ENCODE data around the gene PRKAG3.
A peak's percentile ranks its signal among the peaks of the same experiment; 100 is the strongest.

The PRKAG3 gene

DNA sequence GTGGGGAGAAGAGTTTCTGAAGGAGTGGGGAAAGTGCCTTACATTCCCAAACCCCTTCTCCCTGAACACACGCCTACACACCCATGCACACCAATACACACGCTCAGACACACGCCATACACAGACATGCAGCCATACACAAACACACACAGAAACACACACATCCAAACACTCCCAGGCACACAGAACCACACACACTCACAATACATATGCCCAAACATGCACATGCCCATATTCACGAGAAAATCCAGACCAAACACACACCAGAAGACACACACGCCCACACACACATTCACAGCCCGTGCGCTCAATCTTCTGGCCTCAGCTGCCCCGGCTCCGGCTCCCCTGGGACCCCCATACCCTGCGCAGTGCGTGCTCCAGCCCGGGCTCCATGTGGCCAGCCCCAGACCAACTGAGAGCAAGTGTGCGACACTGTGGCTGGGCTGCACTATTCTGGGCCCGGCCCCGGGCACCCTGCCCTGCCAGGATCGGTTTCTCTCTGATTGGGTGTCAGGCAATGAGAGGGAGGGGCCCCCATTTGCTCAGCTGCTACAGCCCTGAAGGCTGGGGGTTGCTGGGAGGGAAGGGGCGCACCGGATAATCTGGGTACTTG, at the start of gene PRKAG3:
Gene PRKAG3 (minus strand): TSS at position 426 of the 613 bp plus-strand sequence.
- DNase-seq (ENCODE audit: low read depth in 2 of 2): no peak

DNA sequence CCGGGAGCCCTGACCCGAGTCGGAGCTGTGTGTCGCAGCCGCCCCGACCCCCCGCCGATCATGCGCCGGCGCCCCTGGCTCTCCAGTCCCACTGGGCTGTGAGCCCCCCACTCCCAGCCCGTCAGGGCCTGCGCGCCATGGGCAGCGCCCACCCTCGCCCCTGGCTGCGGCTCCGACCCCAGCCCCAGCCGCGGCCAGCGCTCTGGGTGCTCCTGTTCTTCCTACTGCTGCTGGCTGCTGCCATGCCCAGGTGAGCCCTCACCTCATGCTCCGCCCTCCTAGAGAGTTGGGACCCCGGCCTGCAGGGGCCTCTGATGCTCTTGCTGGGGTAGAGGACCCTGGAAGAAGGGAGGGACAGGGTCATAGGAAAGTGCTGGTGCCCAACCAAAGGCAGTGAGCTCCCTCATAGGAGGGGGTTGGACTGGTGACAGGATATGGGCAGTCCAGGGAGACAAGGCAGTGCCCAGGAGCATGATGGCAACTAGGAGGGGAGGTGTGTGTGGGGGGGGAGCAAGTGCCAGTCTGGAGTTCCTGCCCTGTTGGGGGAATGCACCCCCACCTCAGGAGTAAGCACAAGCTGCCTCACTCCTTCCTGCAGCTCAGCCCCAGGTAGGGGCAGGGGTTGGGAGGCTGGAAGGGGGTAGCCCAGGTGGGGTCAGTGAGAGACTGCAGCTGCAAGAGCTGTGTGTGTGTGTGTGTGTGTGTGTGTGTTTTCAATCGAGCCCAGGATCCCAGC, 49.4 kb upstream of the PRKAG3 start:
- DNase-seq (ENCODE audit: low read depth in 2 of 2): no peak

DNA sequence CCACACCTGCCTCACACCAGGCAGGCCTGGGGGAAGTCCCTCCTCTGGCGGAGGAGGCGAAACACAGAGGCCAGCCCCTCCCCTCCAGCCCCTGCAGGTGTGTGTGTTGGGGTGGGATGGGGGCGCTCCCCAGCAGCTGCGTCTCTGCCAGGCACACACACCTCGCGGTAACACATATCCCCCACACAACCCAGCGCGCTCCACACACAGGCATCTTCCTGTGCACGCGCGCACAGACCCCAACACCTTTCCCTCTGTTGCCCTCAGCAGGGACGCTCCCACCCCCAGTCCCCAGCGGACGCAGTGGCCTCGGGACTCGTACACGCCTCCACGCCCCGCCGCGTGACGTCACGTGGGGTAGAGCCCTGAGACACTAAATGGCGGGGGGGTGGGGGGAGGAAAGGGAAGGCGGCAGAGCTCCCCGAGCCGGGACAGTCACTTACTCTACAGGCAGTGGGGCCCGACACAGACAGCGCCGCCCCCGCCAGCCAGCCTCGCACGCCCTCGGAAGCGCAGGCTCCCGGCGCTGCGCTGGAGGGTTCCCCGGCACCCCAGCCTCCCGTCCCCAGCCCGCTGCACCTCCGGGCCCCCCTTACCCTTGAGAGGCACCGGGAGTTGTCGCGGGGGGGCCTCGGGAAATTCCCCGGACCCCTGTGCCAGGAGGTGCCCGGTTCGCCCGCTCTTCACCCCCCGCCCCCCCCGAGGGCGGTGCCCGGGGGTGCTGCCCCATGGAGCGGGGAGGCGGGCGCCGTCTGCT, 48.7 kb upstream of the PRKAG3 start, which contains the start of gene WNT10A:
Gene WNT10A (plus strand): TSS at position 751 of the 757 bp plus-strand sequence. CDS start 144 bp downstream, outside the sequence.
- DNase-seq (ENCODE audit: low read depth in 2 of 2): peak; percentile 81 to 83

DNA sequence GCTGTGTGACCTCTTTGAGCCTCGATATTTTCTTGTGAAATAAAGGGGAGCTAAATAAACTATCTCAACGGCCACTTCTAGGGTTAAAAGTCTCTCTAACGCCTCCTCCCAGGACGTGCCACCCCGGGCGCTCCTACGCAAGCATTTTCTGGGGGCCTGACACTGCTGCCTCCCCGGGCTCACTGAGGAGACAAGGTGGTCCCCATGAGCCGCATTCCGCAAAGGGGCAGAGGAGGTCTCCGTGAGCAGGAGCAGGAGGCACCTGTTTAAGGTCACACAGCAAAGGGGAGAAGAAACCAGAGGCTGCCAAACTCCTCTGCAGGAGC, 48.1 kb upstream of the PRKAG3 start:
- no peak for DNase-seq (ENCODE audit: low read depth in 2 of 2)

DNA sequence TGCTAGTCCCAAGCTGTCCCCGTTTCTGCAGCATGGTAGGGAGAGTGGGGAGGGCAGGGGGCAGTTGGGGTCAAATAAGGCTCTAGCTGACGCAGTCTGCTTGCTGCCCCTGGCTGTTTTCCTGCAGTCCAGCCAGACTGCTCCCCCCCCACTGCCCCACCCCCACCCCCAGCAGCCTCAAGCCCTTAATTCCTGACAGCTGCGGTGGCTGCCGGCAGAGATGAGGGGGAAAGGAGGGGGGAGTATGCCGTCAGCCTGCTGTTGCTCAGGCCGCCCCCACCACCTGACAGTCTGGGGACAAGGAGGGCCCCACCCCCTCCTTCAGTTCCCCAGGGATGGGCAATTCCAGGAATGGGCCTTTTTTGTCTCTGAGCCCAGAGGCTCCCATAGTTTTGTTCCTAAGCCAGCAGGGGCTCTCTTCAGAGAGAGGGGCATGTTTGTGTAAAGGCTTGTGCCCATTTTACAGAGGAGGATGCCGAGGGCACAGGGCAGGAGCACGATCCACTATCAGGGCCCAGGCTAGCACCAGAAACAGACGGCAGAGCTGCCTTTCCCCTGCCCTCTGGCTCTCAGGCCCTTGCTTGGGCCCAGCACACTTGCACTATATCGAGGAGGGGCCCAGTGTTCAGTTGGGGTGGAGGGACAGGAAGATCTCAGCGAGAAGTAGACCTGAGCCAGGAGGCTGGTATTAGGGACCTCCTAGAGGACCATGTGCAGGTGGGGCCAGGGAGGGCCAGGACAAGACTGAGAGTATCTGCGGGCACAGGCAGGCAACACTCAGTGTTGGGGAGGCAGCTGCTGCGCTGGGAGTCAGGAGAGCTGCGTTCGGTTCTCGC, 47.5 kb upstream of the PRKAG3 start:
- no peak for DNase-seq (ENCODE audit: low read depth in 2 of 2)

DNA sequence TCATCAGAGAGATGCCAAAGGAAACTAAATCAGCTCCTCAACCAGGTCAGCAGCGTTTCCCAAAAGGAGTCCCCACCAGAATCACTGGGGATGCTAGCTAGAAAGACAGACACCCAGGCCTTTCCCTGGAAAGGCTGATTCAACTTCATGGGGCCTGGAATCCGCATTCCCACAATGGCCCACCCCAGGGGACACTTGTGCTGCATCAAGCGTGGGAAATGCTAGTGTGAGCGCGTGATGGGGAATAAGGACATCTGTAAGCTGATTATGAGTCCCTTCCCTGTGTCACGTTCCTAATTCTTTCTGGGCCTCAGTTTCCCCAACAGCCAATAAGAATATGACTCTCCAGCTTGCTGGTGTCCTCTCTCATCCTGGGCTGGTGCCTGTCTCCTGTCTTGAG, 46.9 kb upstream of the PRKAG3 start:
- no peak for DNase-seq (ENCODE audit: low read depth in 2 of 2)

DNA sequence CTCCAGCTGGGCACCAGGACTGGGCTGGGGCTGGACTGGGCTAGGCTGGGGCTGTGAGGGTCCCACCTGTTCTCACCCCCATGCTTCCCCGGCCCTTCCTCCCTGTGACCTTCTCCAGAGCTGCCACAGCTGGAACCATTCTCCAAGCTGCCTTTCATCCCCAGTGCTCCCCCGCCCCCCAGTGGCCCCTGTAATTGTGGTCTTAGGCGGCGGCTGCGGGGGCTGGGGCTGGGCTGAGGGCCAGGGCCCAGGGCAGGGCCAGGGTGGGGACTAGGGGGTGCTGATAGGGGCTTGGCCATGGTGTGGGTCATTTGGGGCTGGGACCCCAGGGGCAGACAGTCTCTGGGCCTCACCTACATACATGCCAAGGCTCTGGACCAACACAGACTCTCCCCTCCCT, 46.3 kb upstream of the PRKAG3 start:
- DNase-seq (ENCODE audit: low read depth in 2 of 2): no peak

DNA sequence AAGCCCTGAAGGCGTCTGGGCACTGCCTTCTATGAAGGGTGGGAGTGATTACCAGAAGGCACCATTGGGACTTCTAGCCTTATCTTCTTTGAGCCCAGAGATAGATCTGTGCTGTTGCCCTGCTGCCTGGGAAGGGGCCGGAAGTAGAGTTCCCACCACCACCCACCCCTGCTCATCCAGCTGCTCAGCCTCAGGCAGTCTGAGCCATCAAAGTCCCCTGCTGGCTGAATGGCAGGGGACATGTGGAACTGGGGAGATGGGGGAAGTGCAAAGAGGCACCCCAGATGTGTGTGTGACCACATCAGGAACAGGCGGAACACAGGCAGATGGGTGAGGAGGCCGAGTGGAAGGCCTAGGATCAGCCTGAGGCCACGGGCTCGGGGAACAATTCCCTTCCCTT, 45.7 kb upstream of the PRKAG3 start:
- DNase-seq (ENCODE audit: low read depth in 2 of 2): no peak

DNA sequence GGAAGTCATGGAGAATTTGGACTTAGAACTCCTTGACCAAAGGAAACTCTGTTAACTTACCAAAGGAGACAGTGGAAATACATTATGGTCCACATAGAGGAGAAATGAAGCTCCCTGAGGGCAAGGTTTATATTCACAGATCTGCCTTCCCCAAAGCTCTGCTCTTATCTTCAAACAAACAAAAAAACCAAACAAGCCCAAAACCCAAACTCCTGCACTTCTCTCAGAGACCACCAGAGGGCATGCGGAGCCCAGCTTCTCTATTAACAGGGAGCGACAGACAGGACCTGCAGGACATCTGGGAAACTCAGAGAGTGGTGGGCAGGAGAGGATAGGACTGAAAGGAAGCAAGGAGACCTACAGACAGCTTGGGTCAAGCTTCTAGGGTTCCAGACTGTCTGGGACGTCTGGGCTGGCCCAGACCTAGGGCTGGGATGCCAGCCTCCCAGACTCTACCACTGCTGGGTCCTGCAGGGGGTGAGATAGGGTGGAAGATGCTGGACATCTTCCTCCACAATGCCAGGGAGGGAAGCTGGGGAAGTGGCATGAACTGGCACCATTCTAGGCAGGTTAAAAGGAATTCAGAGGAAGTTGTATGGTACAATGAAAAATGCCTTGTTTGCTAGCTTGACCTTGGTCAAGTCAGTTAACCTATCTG, 45.1 kb upstream of the PRKAG3 start:
- peak in 1 of 2 donors; percentile 61 for DNase-seq (ENCODE audit: low read depth in 2 of 2)

DNA sequence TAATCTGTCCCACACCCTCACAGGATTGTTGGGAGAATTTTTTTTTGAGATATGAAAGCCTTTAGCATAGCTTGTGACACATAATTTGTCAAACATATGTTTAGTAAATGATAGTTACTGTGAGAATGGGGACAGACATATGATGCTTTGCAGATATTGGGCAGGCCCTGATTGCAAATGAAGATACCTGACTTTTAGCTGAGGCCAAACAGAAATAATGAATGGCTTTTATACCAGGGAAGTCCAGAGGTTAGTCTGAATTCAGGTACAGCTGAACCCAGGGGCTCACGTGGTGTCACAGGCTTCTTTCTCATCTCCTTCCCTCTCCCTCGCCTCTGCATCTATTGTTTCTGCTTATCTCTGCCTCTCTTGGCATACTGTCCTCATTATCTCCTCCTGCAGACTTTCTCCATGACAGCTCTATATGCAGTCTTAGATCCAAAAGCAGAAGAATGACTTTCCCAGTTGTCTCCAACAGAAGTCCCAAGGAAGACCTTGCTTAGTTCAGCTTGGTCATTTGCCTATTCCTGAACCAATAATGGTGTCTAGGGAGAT, 44.2 kb upstream of the PRKAG3 start:
- DNase-seq (ENCODE audit: low read depth in 2 of 2): no peak

DNA sequence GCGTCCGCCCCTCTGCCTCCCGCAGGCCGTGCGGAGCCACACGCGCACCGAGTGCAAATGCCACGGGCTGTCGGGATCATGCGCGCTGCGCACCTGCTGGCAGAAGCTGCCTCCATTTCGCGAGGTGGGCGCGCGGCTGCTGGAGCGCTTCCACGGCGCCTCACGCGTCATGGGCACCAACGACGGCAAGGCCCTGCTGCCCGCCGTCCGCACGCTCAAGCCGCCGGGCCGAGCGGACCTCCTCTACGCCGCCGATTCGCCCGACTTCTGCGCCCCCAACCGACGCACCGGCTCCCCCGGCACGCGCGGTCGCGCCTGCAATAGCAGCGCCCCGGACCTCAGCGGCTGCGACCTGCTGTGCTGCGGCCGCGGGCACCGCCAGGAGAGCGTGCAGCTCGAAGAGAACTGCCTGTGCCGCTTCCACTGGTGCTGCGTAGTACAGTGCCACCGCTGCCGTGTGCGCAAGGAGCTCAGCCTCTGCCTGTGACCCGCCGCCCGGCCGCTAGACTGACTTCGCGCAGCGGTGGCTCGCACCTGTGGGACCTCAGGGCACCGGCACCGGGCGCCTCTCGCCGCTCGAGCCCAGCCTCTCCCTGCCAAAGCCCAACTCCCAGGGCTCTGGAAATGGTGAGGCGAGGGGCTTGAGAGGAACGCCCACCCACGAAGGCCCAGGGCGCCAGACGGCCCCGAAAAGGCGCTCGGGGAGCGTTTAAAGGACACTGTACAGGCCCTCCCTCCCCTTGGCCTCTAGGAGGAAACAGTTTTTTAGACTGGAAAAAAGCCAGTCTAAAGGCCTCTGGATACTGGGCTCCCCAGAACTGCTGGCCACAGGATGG, 42.0 kb upstream of the PRKAG3 start:
- no peak for DNase-seq (ENCODE audit: low read depth in 2 of 2)

DNA sequence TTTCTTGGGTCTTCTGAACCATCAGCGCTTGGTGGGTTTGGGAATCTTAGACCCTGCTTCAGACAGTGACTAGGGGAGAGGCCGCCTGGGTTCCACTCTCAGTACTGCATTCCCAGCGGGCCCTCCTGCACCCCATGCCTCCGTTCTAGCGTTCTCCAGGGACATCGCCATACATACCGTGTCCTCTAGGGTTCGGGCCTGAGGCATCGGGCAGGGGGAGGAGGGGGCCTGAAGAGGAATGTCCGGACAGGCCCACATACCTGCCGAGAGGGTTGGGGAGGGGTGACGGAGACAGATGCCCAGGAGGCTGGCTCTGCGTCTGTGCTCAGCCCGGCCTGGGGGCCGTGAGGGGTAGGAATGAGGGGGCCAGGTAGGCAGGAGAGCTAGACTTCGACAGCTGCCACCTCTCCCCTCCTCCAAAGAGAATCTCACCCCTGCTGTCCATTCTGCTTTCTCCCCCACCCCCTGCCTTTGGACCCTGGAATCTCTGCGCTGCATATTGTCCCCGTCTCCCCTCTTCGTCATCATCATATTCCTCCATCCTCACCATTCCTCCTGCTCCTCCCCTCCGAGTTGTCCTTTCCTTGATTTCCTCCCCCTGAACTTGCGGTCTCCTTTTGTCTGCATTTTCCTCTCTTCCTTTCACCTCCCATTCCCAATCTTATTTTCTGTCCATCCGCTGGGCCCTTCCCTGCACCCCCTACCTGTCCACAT, 41.2 kb upstream of the PRKAG3 start:
- no peak for DNase-seq (ENCODE audit: low read depth in 2 of 2)

DNA sequence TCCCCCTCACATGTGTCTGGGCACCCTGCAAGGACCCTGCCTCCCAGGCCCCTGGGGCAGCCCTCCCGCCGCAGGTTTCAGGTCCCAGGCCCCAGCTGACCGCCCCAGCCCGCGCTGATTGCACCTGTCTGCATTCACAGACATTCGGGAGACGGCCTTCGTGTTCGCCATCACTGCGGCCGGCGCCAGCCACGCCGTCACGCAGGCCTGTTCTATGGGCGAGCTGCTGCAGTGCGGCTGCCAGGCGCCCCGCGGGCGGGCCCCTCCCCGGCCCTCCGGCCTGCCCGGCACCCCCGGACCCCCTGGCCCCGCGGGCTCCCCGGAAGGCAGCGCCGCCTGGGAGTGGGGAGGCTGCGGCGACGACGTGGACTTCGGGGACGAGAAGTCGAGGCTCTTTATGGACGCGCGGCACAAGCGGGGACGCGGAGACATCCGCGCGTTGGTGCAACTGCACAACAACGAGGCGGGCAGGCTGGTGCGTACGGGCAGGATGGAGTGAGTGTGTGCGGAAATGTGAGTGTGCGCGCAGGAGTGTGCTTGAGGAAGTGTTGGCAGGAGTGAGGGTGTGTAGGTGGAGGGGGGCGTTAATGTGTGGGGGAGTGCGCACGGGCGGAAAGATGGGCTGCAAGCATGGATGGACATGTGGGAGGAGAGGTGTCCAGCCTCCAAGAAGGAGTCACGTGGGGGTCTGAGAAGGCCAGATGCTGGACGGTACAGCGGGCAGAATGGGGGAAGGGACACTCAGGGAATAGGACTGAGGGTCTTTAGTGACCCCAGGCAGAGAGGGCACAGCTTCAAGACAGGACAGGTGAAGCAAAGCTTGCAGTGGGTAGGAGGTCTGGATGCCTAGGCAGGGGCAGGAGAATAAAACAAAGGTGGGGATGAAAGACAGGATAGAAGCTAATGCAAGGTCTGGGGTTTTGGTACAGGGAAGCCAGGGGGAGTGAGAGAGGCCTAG, 40.0 kb upstream of the PRKAG3 start:
- DNase-seq (ENCODE audit: low read depth in 2 of 2): no peak

DNA sequence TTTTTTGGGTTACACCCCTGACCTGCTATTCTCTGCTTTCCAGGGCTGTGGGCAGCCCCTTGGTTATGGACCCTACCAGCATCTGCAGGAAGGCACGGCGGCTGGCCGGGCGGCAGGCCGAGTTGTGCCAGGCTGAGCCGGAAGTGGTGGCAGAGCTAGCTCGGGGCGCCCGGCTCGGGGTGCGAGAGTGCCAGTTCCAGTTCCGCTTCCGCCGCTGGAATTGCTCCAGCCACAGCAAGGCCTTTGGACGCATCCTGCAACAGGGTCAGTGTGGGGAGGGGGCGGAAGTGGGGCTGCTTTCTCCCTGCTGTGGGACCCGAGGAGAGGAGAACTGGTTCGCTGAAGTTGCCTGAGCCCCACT, 39.4 kb upstream of the PRKAG3 start:
- DNase-seq (ENCODE audit: low read depth in 2 of 2): no peak

DNA sequence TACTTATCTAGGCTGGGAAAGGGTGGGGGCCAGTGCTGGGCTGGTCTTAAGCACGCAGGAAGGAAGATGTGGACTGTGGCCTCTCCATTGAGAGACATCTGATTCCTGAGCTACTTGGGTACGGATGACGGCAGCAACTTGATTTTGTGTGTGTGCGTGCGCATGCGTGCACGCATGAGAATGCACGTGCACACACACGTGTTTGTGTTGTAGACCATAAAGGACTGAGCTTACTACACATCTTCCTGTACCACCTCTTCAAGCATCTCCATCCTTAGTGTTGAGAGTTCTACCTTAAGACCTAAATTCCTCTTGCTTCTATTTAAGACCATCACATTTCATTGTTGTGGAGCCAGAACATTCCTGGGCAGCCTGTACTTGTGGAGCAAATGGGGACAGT, 37.5 kb upstream of the PRKAG3 start:
- no peak for DNase-seq (ENCODE audit: low read depth in 2 of 2)

DNA sequence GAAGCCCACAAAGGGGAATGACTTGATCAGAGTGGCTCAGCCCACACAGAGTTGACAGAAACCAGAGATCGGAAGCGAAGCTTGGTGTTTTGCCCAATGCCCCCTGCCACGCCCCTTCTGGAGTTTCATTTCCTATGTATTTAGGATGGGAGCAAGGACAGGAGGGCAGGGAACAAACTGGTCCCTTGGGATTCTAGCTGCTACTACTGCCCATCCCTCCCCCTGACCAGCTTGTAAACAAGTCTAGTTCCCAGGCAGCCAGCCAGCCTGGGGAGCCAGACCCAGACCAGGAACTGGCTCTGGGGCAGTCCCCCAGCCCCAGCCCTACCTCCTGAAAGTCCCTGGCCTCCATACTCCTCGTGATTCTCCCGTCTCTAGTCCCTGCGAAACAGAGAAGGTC, 36.3 kb upstream of the PRKAG3 start:
- DNase-seq (ENCODE audit: low read depth in 2 of 2): no peak

DNA sequence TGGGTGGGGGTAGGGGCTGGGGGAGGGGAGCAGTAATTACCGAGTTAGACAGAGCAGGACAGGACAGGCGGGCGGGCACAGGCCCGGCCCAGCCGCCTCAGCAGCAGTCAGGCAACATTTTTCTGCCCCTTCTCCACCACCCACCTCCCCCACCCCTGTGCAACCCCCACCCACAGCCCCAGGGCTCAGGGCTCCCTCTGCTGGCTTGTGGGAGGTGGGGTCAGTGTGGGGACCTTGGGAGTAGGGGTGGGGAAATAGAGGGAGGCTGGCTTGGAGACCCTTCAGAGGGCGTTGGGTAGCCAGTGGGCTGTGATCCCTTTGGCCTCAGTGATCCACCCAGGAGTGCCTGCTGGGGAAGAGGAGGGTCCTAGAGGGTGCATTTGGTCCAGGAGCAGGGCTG, 34.4 kb upstream of the PRKAG3 start:
- no peak for DNase-seq (ENCODE audit: low read depth in 2 of 2)

DNA sequence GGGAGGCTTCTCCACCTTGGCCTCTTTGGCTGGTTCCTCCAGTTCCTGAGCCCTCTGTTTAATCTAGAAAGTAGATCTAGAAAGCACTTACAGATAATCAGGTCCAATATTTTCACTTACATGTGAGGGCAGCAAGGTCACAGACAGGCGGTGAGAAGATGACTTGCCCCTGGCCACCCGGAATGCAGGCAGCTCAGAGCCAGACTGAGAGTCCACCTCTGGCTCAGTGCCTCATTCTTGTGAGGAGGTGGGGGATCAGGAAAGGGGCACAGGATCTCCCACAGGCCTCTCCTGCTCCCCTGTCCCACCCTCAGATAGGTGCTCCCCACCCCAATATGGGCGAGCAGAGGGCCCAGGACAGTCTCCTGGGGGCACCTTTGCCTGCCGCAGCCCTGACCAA, 33.8 kb upstream of the PRKAG3 start:
- DNase-seq (ENCODE audit: low read depth in 2 of 2): no peak

Data from stimulated activated CD8-positive, alpha-beta memory T cell treated with anti-CD3 and anti-CD28 coated beads, Interleukin-7, amount 100 ng/mL, for 4 hours (primary cell).